Neural progenitor cell (in vitro differentiated cells): ENCODE data around the gene KRT5.

Experiments used
- EZH2 ChIP-seq: fragments of 200-600 bp; sonication (generic); IDR thresholded peaks from 2 replicates; pipeline ENCODE4 v1.6.1; 2017; ENCODE audit warnings: antibody characterized with exemption, mild to moderate bottlenecking, moderate library complexity
- EZH2phosphoT487 ChIP-seq: fragments of 200-600 bp; sonication (generic); IDR thresholded peaks from 2 replicates; pipeline ENCODE4 v1.6.1; 2017; ENCODE audit warnings: antibody characterized with exemption
- TF ChIP-seq, protein P1 (sequence below): fragments of 200-600 bp; sonication (generic); IDR thresholded peaks from 2 replicates; pipeline ENCODE4 v1.5.1; 2017; ENCODE audit warnings: antibody characterized with exemption, mild to moderate bottlenecking

DNA sequence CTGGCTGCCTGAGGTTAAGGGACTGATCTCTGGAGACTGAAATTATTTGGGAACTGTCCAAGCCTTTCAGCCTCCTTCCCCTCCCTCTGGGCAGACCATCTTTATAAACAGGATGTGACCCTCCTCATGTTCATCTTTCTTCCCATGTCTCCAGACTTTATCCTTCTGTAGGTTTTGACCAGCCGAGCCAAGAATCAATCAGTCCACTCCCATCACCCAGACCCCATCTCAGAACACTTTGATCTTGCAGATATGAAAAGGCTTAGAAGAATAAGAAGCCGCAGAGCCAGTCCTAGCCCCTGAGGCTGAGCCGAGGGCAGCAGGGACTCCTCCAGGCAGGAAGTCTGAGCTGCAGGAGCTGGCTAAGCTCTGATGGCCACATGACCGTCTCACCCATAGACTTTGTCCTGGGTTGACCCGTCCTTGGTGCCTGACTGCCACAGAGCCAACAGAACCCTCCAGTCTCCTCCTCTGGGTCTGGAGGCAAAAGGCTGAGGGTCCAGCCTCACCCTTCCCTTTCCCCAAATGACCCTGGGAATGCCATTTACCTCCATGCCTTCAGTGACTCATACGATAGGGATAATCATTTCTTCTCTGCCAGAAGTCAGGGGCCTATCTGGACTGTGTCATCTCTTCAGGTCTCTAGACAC is 31.1 kb upstream of the KRT5 start:
- TF ChIP-seq, protein P1, sequence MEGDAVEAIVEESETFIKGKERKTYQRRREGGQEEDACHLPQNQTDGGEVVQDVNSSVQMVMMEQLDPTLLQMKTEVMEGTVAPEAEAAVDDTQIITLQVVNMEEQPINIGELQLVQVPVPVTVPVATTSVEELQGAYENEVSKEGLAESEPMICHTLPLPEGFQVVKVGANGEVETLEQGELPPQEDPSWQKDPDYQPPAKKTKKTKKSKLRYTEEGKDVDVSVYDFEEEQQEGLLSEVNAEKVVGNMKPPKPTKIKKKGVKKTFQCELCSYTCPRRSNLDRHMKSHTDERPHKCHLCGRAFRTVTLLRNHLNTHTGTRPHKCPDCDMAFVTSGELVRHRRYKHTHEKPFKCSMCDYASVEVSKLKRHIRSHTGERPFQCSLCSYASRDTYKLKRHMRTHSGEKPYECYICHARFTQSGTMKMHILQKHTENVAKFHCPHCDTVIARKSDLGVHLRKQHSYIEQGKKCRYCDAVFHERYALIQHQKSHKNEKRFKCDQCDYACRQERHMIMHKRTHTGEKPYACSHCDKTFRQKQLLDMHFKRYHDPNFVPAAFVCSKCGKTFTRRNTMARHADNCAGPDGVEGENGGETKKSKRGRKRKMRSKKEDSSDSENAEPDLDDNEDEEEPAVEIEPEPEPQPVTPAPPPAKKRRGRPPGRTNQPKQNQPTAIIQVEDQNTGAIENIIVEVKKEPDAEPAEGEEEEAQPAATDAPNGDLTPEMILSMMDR: no peak
- no peak for TF ChIP-seq EZH2
- no peak for TF ChIP-seq EZH2phosphoT487
